ENCODE data around the gene STOX1. TPM values are rescaled to one million over a fixed set of nuclear protein-coding genes. Genes with fewer than 3 reads are reported as not detected.

Gene STOX1
- total RNA-seq, 1 experiment from 2014 or later, result 1.4 TPM

GRCh38 chr10:68856352-68856751 lies 29.0 kb downstream of the STOX1 start:
- BruUV-seq (replicated peaks), result no TSS peak
- no peak for DNase-seq
- H3F3A ChIP-seq (ENCODE audit: low read length, unreplicated experiment), result no peaks in the 10 kb centered on the region
- intact Hi-C loops (cut with micrococcal nuclease), result no loop called here
- no peaks in the 10 kb centered on the region for H3K4me1 ChIP-seq (ENCODE audit: insufficient read depth, low read length)
- H3K4me2 ChIP-seq (ENCODE audit: low read length), result no peak overlapping the region
- CTCF ChIA-PET, result no interaction called here
- H2AFZ ChIP-seq (ENCODE audit: low read length), result no peak overlapping the region
- peaks cover 9% of the 10 kb centered on the region for H3K9me3 ChIP-seq (ENCODE audit: low read length)
- H3K27me3 ChIP-seq (ENCODE audit: low read length), result no peaks in the 10 kb centered on the region
- POLR2A ChIA-PET (ENCODE audit: unreplicated experiment), result no interaction called here
- H3K79me2 ChIP-seq (ENCODE audit: low read length), result no peaks in the 10 kb centered on the region
- no peak overlapping the region for H3K27ac ChIP-seq (ENCODE audit: low read length)
- TF ChIP-seq, protein P1, sequence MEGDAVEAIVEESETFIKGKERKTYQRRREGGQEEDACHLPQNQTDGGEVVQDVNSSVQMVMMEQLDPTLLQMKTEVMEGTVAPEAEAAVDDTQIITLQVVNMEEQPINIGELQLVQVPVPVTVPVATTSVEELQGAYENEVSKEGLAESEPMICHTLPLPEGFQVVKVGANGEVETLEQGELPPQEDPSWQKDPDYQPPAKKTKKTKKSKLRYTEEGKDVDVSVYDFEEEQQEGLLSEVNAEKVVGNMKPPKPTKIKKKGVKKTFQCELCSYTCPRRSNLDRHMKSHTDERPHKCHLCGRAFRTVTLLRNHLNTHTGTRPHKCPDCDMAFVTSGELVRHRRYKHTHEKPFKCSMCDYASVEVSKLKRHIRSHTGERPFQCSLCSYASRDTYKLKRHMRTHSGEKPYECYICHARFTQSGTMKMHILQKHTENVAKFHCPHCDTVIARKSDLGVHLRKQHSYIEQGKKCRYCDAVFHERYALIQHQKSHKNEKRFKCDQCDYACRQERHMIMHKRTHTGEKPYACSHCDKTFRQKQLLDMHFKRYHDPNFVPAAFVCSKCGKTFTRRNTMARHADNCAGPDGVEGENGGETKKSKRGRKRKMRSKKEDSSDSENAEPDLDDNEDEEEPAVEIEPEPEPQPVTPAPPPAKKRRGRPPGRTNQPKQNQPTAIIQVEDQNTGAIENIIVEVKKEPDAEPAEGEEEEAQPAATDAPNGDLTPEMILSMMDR (conservative IDR thresholded peaks at IDR 0.05; ENCODE audit: low read depth, low read length), result no peak
- TF ChIP-seq EZH2phosphoT487 (IDR thresholded peaks at IDR 0.05; ENCODE audit: borderline replicate concordance, low read length), result no peak
- TF ChIP-seq EZH2 (IDR thresholded peaks at IDR 0.05; ENCODE audit: low read length, unreplicated experiment), result no peak
- H3K9ac ChIP-seq (ENCODE audit: low read length), result no peak overlapping the region
- H3K4me3 ChIP-seq (ENCODE audit: low read length), result no peak overlapping the region
- ATAC-seq, result no peak
- H3K9me2 ChIP-seq (replicated peaks; ENCODE audit: low read length), result no peaks in the 10 kb centered on the region
- H4K20me1 ChIP-seq (ENCODE audit: low read length), result no peaks in the 10 kb centered on the region
- H3K36me3 ChIP-seq (ENCODE audit: low read depth, low read length), result no peaks in the 10 kb centered on the region; the same call in 1 of the 2 replicates

GRCh38 chr10:68857005-68857404 lies 29.7 kb downstream of the STOX1 start:
- POLR2A ChIA-PET (ENCODE audit: unreplicated experiment), result no interaction called here

GRCh38 chr10:68861253-68861652 lies 33.9 kb downstream of the STOX1 start:
- Histone ChIP-seq H3K4me1 (ENCODE audit: insufficient read depth, low read length) (no peaks in the 10 kb centered on the region), H3K79me2 (ENCODE audit: low read length) (no peaks in the 10 kb centered on the region), H3K4me3 (ENCODE audit: low read length) (no peak overlapping the region), H3K27me3 (ENCODE audit: low read length) (no peaks in the 10 kb centered on the region), H3K4me2 (ENCODE audit: low read length) (no peak overlapping the region), H3F3A (ENCODE audit: low read length, unreplicated experiment) (no peaks in the 10 kb centered on the region), H3K9me2 (replicated peaks; ENCODE audit: low read length) (no peaks in the 10 kb centered on the region), H4K20me1 (ENCODE audit: low read length) (no peaks in the 10 kb centered on the region), H3K36me3 (ENCODE audit: low read depth, low read length) (no peaks in the 10 kb centered on the region; the same call in 1 of the 2 replicates), H2AFZ (ENCODE audit: low read length) (no peak overlapping the region), H3K9me3 (ENCODE audit: low read length) (peaks cover 17% of the 10 kb centered on the region), H3K27ac (ENCODE audit: low read length) (no peak overlapping the region), H3K9ac (ENCODE audit: low read length) (no peak overlapping the region)
- CTCF ChIA-PET, result no interaction called here
- DNase-seq, result no peak
- POLR2A ChIA-PET (ENCODE audit: unreplicated experiment), result no interaction called here
- BruUV-seq (replicated peaks), result no TSS peak
- ATAC-seq, result no peak
- TF ChIP-seq EZH2 (IDR thresholded peaks at IDR 0.05; ENCODE audit: low read length, unreplicated experiment) (no peak), EZH2phosphoT487 (IDR thresholded peaks at IDR 0.05; ENCODE audit: borderline replicate concordance, low read length) (no peak)
- TF ChIP-seq, protein P1 (conservative IDR thresholded peaks at IDR 0.05; ENCODE audit: low read depth, low read length), result no peak
- intact Hi-C loops (cut with micrococcal nuclease), result no loop called here

More at GRCh38 chr10:68857005-68857404, 29.7 kb downstream of the STOX1 start:
- Histone ChIP-seq H3K9me2 (replicated peaks; ENCODE audit: low read length) (no peaks in the 10 kb centered on the region), H3K27me3 (ENCODE audit: low read length) (no peaks in the 10 kb centered on the region), H3K9me3 (ENCODE audit: low read length) (peaks cover 16% of the 10 kb centered on the region), H3K36me3 (ENCODE audit: low read depth, low read length) (no peaks in the 10 kb centered on the region; the same call in 1 of the 2 replicates), H3F3A (ENCODE audit: low read length, unreplicated experiment) (no peaks in the 10 kb centered on the region), H2AFZ (ENCODE audit: low read length) (no peak overlapping the region), H3K4me1 (ENCODE audit: insufficient read depth, low read length) (no peaks in the 10 kb centered on the region), H4K20me1 (ENCODE audit: low read length) (no peaks in the 10 kb centered on the region), H3K4me2 (ENCODE audit: low read length) (no peak overlapping the region), H3K9ac (ENCODE audit: low read length) (no peak overlapping the region), H3K27ac (ENCODE audit: low read length) (no peak overlapping the region), H3K79me2 (ENCODE audit: low read length) (no peaks in the 10 kb centered on the region), H3K4me3 (ENCODE audit: low read length) (no peak overlapping the region)
- TF ChIP-seq EZH2phosphoT487 (IDR thresholded peaks at IDR 0.05; ENCODE audit: borderline replicate concordance, low read length) (no peak), EZH2 (IDR thresholded peaks at IDR 0.05; ENCODE audit: low read length, unreplicated experiment) (no peak)
- TF ChIP-seq, protein P1 (conservative IDR thresholded peaks at IDR 0.05; ENCODE audit: low read depth, low read length), result no peak
- BruUV-seq (replicated peaks), result no TSS peak
- DNase-seq, result no peak
- CTCF ChIA-PET, result no interaction called here
- intact Hi-C loops (cut with micrococcal nuclease), result no loop called here
- no peak for ATAC-seq

Measured in PC-3 (cell line).